Esophagus (tissue), 2 donors: ENCODE measurements around the gene G6PC2. TPM values are rescaled to one million over a fixed set of nuclear protein-coding genes. Genes with fewer than 3 reads are reported as not detected.
"Not testable (repeated sequence)": the region's sequence is repeated elsewhere in the genome, so short reads cannot be mapped to it uniquely, and the experiment has no call there.

Experiments used
- H3K27ac ChIP-seq, 2 donors: one replicate each; pipeline ENCODE4 v1.5.1; 2013; ENCODE audit warnings: low read depth in 2 of 2, mild to moderate bottlenecking in 2 of 2, inconsistent platforms in 1 of 2, low read length in 1 of 2, moderate library complexity in 1 of 2
- H3K27me3 ChIP-seq, 2 donors: one replicate each; pipeline ENCODE4 v1.6.1; 2013; ENCODE audit warnings: low read length in 2 of 2, control low read depth in 1 of 2, mild to moderate bottlenecking in 1 of 2; ENCODE audit not compliant: insufficient read depth in 2 of 2, control insufficient read depth in 1 of 2
- H3K36me3 ChIP-seq, 2 donors: one replicate each; pipeline ENCODE4 v1.6.1; 2013; ENCODE audit warnings: low read length in 1 of 2; ENCODE audit not compliant: control insufficient read depth in 2 of 2, insufficient read depth in 2 of 2
- H3K4me1 ChIP-seq, 2 donors: one replicate each; pipeline ENCODE4 v1.6.1; 2013; ENCODE audit warnings: low read length in 1 of 2; ENCODE audit not compliant: control insufficient read depth in 2 of 2, insufficient read depth in 2 of 2
- H3K4me3 ChIP-seq, 2 donors: one replicate each; pipeline ENCODE4 v1.5.1; 2013; ENCODE audit warnings: low read length in 2 of 2, mild to moderate bottlenecking in 2 of 2, low read depth in 1 of 2, moderate library complexity in 1 of 2
- H3K9me3 ChIP-seq, 2 donors: one replicate each; pipeline ENCODE4 v1.6.1; 2013; ENCODE audit warnings: mild to moderate bottlenecking in 2 of 2, low read depth in 1 of 2, low read length in 1 of 2, moderate library complexity in 1 of 2; ENCODE audit not compliant: control insufficient read depth in 2 of 2, insufficient read depth in 1 of 2
- WGBS, 2 donors: extraction: QIAGEN DNeasy Blood & Tissue Kit; methylation state at CpG; one replicate each; pipeline ENCODE4 v1.1.7; 2013; 5-methylcytosine and 5-hydroxymethylcytosine counted together
- polyA plus RNA-seq, 2 donors: library from polyadenylated mRNA; stranded (reverse); fragments of 200-250 nt; gene quantifications; one replicate each; pipeline ENCODE4 v1.2.3, GENCODE V29; 2013
- donor health status: healthy with polysubstance abuse.
- donor health status: Bipolar disorder and iron deficiency.

G6PC2 gene
- polyA plus RNA-seq, 2 donors: 0.01 TPM; not detected in 1

DNA sequence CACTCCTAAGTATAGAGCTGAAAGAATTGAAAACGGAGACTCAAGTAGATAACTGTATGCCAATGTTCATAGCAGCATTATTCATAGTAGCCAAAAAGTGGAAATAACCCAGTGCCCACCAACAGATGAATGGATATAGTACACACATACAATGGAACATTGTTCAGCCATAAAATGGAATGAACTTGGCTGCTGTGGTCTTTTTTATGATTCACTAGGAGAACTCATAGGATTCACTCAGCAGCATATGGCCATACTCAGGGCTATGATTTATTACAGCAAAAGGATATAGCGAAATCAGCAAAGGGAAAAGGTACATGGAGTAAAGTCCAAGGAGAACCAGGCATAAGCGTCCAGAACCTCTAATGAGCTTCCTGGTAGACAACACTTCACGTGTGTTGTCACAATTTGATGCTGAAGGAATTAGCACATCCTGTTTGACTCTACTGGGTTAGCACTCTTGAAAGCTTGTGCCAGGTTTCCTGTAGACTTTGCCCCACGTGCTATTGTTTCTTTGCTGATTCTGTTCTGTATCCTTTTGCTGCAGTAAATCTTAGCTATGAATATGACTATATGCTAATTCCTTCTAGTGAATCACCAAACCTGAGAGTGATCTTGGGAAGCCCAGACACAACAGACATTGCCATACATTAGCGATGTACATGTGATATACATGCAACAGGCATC, 26.6 kb upstream of the G6PC2 start:
- H3K4me3 ChIP-seq: no peak overlapping the region
- H3K27me3 ChIP-seq: no peaks in the 10 kb centered on the region
- no peaks in the 10 kb centered on the region for H3K9me3 ChIP-seq
- H3K36me3 ChIP-seq: no peaks in the 10 kb centered on the region
- no peak overlapping the region for H3K27ac ChIP-seq
- 85 to 92% methylated on average over 6 of the region's 6 CpGs for WGBS, 2 donors
- H3K4me1 ChIP-seq: no peaks in the 10 kb centered on the region

DNA sequence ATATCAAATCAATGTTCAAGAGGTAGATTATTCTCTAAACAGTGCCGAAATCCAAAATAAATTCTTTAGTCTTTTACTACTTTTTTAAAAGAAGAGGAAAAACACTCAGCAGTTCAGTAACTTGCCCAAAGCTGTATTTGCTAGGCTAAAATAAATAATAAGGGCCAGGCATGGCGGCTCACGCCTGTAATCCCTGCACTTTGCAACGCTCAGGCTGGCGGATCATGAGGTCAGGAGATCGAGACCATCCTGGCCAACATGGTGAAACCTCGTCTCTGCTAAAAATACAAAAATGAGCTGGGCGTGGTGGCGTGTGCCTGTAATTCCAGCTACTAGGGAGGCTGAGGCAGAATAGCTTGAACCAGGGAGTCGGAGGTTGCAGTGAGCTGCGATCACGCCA, 18.9 kb upstream of the G6PC2 start:
- not testable (repeated sequence) for H3K9me3 ChIP-seq, H3K36me3 ChIP-seq, H3K27ac ChIP-seq, H3K27me3 ChIP-seq, H3K4me3 ChIP-seq, H3K4me1 ChIP-seq
- 94 to 95% methylated on average over 12 of the region's 12 CpGs for WGBS, 2 donors

- H3K4me1 ChIP-seq: no peaks in the 10 kb centered on the region
- no peak overlapping the region for H3K4me3 ChIP-seq
- H3K9me3 ChIP-seq: no peaks in the 10 kb centered on the region
- 96 to 99% methylated on average over 1 of the region's 1 CpG for WGBS, 2 donors
- H3K27ac ChIP-seq: no peak overlapping the region
- no peaks in the 10 kb centered on the region for H3K27me3 ChIP-seq
- H3K36me3 ChIP-seq: no peaks in the 10 kb centered on the region
Measured at GRCh38 chr2:168884975-168885374, 16.1 kb upstream of the G6PC2 start.

DNA sequence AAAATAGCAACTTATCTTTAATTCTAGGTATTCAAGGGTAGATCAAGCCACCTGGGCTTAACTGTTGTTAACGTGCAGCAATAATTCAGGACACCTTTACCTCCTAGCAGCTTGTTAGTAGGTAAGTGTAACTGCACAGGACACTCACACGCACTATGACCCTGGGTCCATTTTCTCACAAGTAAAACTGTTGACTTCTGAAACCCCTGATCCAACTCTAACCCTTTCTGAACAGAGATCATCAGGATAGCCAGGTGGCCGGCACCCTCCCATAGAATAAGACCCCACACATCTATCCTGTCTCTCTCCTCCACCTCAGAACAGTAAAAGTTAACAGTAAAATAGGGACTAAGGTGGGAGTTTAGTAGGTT, 11.5 kb upstream of the G6PC2 start:
- no peaks in the 10 kb centered on the region for H3K4me1 ChIP-seq
- WGBS, 2 donors: 24 to 31% methylated on average over 3 of the region's 3 CpGs
- peak overlapping the region; percentile 71 to 73 for H3K4me3 ChIP-seq
- H3K36me3 ChIP-seq: no peaks in the 10 kb centered on the region
- H3K27me3 ChIP-seq: no peaks in the 10 kb centered on the region
- no peaks in the 10 kb centered on the region for H3K9me3 ChIP-seq
- no peak overlapping the region for H3K27ac ChIP-seq

GRCh38 chr2:168890006-168890782, 10.9 kb upstream of the G6PC2 start, which contains the start of gene SPC25:
Gene SPC25 (minus strand): TSS chr2:168890430. CDS start chr2:168889519, 911 bp downstream.
- WGBS, 2 donors: 1 to 2% methylated on average over 38 of the region's 38 CpGs
- Histone ChIP-seq H3K27me3 (no peaks in the 10 kb centered on the region), H3K36me3 (no peaks in the 10 kb centered on the region), H3K9me3 (no peaks in the 10 kb centered on the region), H3K4me1 (no peaks in the 10 kb centered on the region), H3K27ac (no peak within 1 kb of the TSS), H3K4me3 (peak within 1 kb of the TSS; percentile 71 to 73)

DNA sequence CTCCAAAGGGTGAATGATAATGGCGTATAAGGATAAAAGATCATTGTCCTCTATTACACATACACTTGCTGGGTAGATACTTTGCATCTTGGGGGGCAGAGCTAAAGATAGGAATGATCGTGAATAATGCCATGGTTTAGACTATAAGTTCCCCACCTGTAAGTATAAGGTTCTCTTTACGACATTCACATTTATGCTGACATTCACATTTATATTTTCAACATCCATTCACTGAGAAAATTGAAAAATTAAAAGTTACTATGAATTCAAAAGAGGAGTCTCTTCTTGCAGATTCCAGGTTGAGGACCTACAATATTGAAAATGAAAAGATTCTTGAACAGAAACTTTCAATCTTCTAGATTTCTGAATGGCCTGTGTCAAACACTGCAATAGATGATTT, 8.8 kb upstream of the G6PC2 start:
- Histone ChIP-seq H3K27ac (no peak overlapping the region), H3K27me3 (no peaks in the 10 kb centered on the region), H3K9me3 (no peaks in the 10 kb centered on the region), H3K4me1 (no peaks in the 10 kb centered on the region), H3K36me3 (no peaks in the 10 kb centered on the region), H3K4me3 (no peak overlapping the region)
- WGBS, 2 donors: 84 to 86% methylated on average over 3 of the region's 3 CpGs

DNA sequence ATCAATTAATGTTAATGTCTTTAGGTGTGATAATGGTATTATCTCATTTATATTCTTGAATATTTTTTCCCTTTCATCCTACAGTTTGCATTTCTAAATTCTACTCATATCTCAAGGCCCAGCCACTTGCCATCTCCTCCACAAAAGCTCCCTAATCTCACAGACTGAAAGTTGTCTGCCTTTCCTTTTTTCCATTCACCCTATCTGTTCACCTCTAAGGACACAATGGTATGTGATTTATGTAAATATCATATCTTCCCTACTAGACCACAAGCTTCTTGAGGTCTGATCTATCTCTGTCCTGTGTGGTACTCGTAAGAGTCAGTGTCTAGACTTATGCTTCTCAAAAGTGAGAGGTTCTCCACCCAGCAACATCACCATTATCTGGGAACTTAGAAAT, 7.0 kb upstream of the G6PC2 start:
- Histone ChIP-seq H3K27ac (no peak overlapping the region), H3K36me3 (no peaks in the 10 kb centered on the region), H3K9me3 (no peaks in the 10 kb centered on the region), H3K27me3 (no peaks in the 10 kb centered on the region), H3K4me1 (no peaks in the 10 kb centered on the region), H3K4me3 (no peak overlapping the region)
- 74 to 85% methylated on average over 1 of the region's 1 CpG for WGBS, 2 donors

DNA sequence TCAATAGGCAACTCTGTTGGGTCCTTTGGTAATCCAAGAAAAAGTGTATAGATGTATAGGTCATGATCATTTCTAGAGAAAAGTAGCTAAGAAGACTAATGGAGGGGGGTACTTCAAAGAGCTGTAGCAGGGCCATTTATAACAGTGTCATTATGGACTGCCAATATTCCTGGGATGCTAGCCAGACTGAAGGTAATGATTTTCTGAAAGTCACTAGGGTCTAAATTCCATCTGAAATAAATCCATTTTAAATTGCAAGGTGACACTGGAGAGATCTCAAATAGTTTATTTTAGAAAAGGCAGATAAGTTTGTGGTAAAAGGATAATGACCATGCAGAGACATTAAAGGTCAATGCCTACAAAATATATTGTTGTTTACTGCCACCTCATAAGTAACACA, 6.4 kb upstream of the G6PC2 start:
- Histone ChIP-seq H3K4me1 (no peaks in the 10 kb centered on the region), H3K36me3 (no peaks in the 10 kb centered on the region), H3K9me3 (no peaks in the 10 kb centered on the region)

GRCh38 chr2:168895771-168896170, 5.3 kb upstream of the G6PC2 start:
- Histone ChIP-seq H3K27me3 (no peaks in the 10 kb centered on the region), H3K27ac (no peak overlapping the region), H3K4me3 (no peak overlapping the region), H3K36me3 (no peaks in the 10 kb centered on the region), H3K4me1 (no peaks in the 10 kb centered on the region), H3K9me3 (no peaks in the 10 kb centered on the region)

More for the DNA sequence above, 6.4 kb upstream of the G6PC2 start:
- no peak overlapping the region for H3K27ac ChIP-seq
- no peaks in the 10 kb centered on the region for H3K27me3 ChIP-seq
- no peak overlapping the region for H3K4me3 ChIP-seq

DNA sequence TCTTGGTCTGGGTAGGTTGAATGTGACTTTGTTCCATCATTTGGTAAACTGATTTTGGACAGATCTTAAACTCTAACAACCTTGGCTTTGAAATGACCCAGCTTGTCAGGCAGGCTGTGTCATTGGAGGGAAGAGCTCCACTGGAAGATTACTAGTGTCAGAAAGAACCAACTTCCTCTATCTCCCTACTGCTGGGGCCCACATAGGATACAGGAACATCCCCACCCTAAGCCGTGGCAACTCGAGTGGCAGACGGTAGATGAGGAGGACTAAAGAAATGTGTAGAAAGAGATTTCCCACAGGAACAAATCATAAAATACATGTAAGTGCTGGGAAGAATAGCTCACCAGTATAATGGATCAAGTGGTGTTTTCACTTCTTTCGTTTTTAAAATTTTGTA, 4.3 kb upstream of the G6PC2 start:
- H3K9me3 ChIP-seq: no peaks in the 10 kb centered on the region
- no peaks in the 10 kb centered on the region for H3K27me3 ChIP-seq
- no peak overlapping the region for H3K27ac ChIP-seq
- no peaks in the 10 kb centered on the region for H3K36me3 ChIP-seq
- 59 to 72% methylated on average over 4 of the region's 4 CpGs for WGBS, 2 donors
- no peak overlapping the region for H3K4me3 ChIP-seq
- H3K4me1 ChIP-seq: no peaks in the 10 kb centered on the region
